ENCODE measurements around the gene IL20RA. TPM values are rescaled to one million over a fixed set of nuclear protein-coding genes. Genes with fewer than 3 reads are reported as not detected.

Gene IL20RA
- total RNA-seq, 1 experiment from 2014 or later: 3.1 TPM

- no peak for TF ChIP-seq CTCF (IDR thresholded peaks at IDR 0.05; ENCODE audit: unreplicated experiment)
- H3K9me3 Mint-ChIP-seq (ENCODE audit: low read depth, unreplicated experiment): no peaks in the 10 kb centered on the region
- BruUV-seq (replicated peaks): no TSS peak
- H3K4me1 Mint-ChIP-seq (ENCODE audit: low read depth, unreplicated experiment): peaks cover 18% of the 10 kb centered on the region
- intact Hi-C loops (cut with micrococcal nuclease; ENCODE audit: unreplicated experiment): no loop called here
- H3K27ac Mint-ChIP-seq (ENCODE audit: unreplicated experiment): no peak overlapping the region
- no peaks in the 10 kb centered on the region for H3K27me3 Mint-ChIP-seq (ENCODE audit: unreplicated experiment)
- H3K4me3 Mint-ChIP-seq (ENCODE audit: low read depth, unreplicated experiment): no peak overlapping the region
- CTCF ChIA-PET: no interaction called here
- no peaks in the 10 kb centered on the region for H3K36me3 Mint-ChIP-seq (ENCODE audit: insufficient read depth, unreplicated experiment)
- no peak for DNase-seq
Measured at GRCh38 chr6:137002505-137002904, 42.3 kb downstream of the IL20RA start.

- CTCF ChIA-PET: no interaction called here
- Mint-ChIP-seq H3K4me3 (ENCODE audit: low read depth, unreplicated experiment) (no peak overlapping the region), H3K4me1 (ENCODE audit: low read depth, unreplicated experiment) (peaks cover 18% of the 10 kb centered on the region), H3K9me3 (ENCODE audit: low read depth, unreplicated experiment) (no peaks in the 10 kb centered on the region), H3K27ac (ENCODE audit: unreplicated experiment) (no peak overlapping the region), H3K27me3 (ENCODE audit: unreplicated experiment) (no peaks in the 10 kb centered on the region), H3K36me3 (ENCODE audit: insufficient read depth, unreplicated experiment) (no peaks in the 10 kb centered on the region)
- BruUV-seq (replicated peaks): no TSS peak
- intact Hi-C loops (cut with micrococcal nuclease; ENCODE audit: unreplicated experiment): no loop called here
- no peak for DNase-seq
- TF ChIP-seq CTCF (IDR thresholded peaks at IDR 0.05; ENCODE audit: unreplicated experiment): no peak
Measured at GRCh38 chr6:137001977-137002302, 42.8 kb downstream of the IL20RA start.

GRCh38 chr6:137001299-137001976 is 43.3 kb downstream of the IL20RA start:
- no TSS peak for BruUV-seq (replicated peaks)

GRCh38 chr6:137000825-137001224 is 43.9 kb downstream of the IL20RA start:
- no peak for DNase-seq
- no peak for TF ChIP-seq CTCF (IDR thresholded peaks at IDR 0.05; ENCODE audit: unreplicated experiment)
- CTCF ChIA-PET: no interaction called here
- BruUV-seq (replicated peaks): no TSS peak
- Mint-ChIP-seq H3K36me3 (ENCODE audit: insufficient read depth, unreplicated experiment) (no peaks in the 10 kb centered on the region), H3K27ac (ENCODE audit: unreplicated experiment) (no peak overlapping the region), H3K27me3 (ENCODE audit: unreplicated experiment) (no peaks in the 10 kb centered on the region), H3K4me3 (ENCODE audit: low read depth, unreplicated experiment) (no peak overlapping the region), H3K4me1 (ENCODE audit: low read depth, unreplicated experiment) (peaks cover 22% of the 10 kb centered on the region), H3K9me3 (ENCODE audit: low read depth, unreplicated experiment) (no peaks in the 10 kb centered on the region)
- intact Hi-C loops (cut with micrococcal nuclease; ENCODE audit: unreplicated experiment): no loop called here

More at GRCh38 chr6:137001299-137001976, 43.3 kb downstream of the IL20RA start:
- Mint-ChIP-seq H3K4me1 (ENCODE audit: low read depth, unreplicated experiment) (peaks cover 18% of the 10 kb centered on the region), H3K27me3 (ENCODE audit: unreplicated experiment) (no peaks in the 10 kb centered on the region), H3K36me3 (ENCODE audit: insufficient read depth, unreplicated experiment) (no peaks in the 10 kb centered on the region), H3K27ac (ENCODE audit: unreplicated experiment) (no peak overlapping the region), H3K9me3 (ENCODE audit: low read depth, unreplicated experiment) (no peaks in the 10 kb centered on the region), H3K4me3 (ENCODE audit: low read depth, unreplicated experiment) (no peak overlapping the region)
- DNase-seq: no peak
- no peak for TF ChIP-seq CTCF (IDR thresholded peaks at IDR 0.05; ENCODE audit: unreplicated experiment)
- CTCF ChIA-PET: no interaction called here
- intact Hi-C loops (cut with micrococcal nuclease; ENCODE audit: unreplicated experiment): no loop called here
